ENCODE results near the gene AKAP12.
A peak's percentile ranks its signal among the peaks of the same experiment; 100 is the strongest.
"Not testable (repeated sequence)": the region's sequence is repeated elsewhere in the genome, so short reads cannot be mapped to it uniquely, and the experiment has no call there.

The AKAP12 gene

DNA sequence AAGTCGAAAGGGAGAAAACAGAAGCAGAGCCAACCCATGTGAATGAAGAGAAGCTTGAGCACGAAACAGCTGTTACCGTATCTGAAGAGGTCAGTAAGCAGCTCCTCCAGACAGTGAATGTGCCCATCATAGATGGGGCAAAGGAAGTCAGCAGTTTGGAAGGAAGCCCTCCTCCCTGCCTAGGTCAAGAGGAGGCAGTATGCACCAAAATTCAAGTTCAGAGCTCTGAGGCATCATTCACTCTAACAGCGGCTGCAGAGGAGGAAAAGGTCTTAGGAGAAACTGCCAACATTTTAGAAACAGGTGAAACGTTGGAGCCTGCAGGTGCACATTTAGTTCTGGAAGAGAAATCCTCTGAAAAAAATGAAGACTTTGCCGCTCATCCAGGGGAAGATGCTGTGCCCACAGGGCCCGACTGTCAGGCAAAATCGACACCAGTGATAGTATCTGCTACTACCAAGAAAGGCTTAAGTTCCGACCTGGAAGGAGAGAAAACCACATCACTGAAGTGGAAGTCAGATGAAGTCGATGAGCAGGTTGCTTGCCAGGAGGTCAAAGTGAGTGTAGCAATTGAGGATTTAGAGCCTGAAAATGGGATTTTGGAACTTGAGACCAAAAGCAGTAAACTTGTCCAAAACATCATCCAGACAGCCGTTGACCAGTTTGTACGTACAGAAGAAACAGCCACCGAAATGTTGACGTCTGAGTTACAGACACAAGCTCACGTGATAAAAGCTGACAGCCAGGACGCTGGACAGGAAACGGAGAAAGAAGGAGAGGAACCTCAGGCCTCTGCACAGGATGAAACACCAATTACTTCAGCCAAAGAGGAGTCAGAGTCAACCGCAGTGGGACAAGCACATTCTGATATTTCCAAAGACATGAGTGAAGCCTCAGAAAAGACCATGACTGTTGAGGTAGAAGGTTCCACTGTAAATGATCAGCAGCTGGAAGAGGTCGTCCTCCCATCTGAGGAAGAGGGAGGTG, 112.9 kb downstream of the AKAP12 start:
- no peak overlapping the region for H3K27ac ChIP-seq (ENCODE audit: low read depth in 2 of 2, low read length in 2 of 2)
- peaks cover 0 to 2% of the 10 kb centered on the region in 2 donors for H3K36me3 ChIP-seq (ENCODE audit: control insufficient read depth in 2 of 2, insufficient read depth in 2 of 2, low read length in 2 of 2)
- no peaks in the 10 kb centered on the region for H3K9me3 ChIP-seq (ENCODE audit: control insufficient read depth in 2 of 2, low read length in 2 of 2)
- H3K27me3 ChIP-seq (ENCODE audit: control insufficient read depth in 2 of 2, insufficient read depth in 2 of 2, low read length in 2 of 2), result no peaks in the 10 kb centered on the region
- peaks cover 0 to 2% of the 10 kb centered on the region in 2 donors for H3K4me1 ChIP-seq (ENCODE audit: control insufficient read depth in 2 of 2, insufficient read depth in 2 of 2, low read length in 2 of 2)
- peak overlapping the region in 1 of 2 donors; percentile 10 for H3K9ac ChIP-seq (ENCODE audit: low read depth in 1 of 2, low read length in 2 of 2)
- H3K4me3 ChIP-seq (ENCODE audit: low read length in 2 of 2), result no peak overlapping the region

DNA sequence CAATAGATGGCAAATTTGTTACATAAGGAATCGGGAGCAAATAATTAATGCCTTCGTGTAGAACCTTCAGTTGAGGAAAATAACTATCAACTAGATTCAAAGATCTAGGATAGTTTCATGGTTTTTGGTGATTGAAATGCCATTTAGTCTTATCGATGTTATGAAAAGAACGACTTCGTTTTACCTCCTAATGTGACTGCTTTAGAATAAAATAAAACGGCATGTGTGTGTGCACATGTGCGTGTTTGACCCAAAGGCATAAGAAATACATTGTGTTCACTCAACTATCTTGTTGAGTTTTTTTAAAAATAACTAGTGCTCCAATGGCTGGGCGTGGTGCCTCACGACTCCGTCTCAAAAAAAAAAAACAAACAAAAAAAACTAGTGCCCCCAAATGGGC, 114.0 kb downstream of the AKAP12 start:
- no peaks in the 10 kb centered on the region for H3K27me3 ChIP-seq (ENCODE audit: control insufficient read depth in 2 of 2, insufficient read depth in 2 of 2, low read length in 2 of 2)
- H3K9ac ChIP-seq (ENCODE audit: low read depth in 1 of 2, low read length in 2 of 2), result no peak overlapping the region
- peaks cover 0 to 2% of the 10 kb centered on the region in 2 donors for H3K36me3 ChIP-seq (ENCODE audit: control insufficient read depth in 2 of 2, insufficient read depth in 2 of 2, low read length in 2 of 2)
- no peak overlapping the region for H3K27ac ChIP-seq (ENCODE audit: low read depth in 2 of 2, low read length in 2 of 2)
- H3K4me1 ChIP-seq (ENCODE audit: control insufficient read depth in 2 of 2, insufficient read depth in 2 of 2, low read length in 2 of 2), result peaks cover 0 to 2% of the 10 kb centered on the region in 2 donors
- no peak overlapping the region for H3K4me3 ChIP-seq (ENCODE audit: low read length in 2 of 2)
- H3K9me3 ChIP-seq (ENCODE audit: control insufficient read depth in 2 of 2, low read length in 2 of 2), result no peaks in the 10 kb centered on the region

DNA sequence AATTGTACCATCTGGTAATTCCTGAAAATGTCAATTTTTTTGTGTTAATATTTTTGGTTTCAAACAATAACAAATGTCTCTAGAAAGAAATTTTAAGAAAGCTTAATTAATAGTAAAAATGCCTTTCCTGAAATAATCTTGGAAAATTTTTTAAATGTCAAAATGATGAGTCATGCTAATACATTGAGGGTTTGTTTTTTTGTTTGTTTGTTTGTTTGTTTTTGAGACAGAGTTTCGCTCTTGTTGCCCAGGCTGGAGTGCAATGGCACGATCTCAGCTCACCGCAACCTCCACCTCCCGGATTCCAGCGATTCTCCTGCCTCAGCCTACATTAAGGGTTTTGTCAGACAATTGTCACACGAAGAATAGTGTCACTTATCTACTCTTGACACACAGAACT, 117.2 kb downstream of the AKAP12 start:
- H3K4me1 ChIP-seq (ENCODE audit: control insufficient read depth in 2 of 2, insufficient read depth in 2 of 2, low read length in 2 of 2); H3K9me3 ChIP-seq (ENCODE audit: control insufficient read depth in 2 of 2, low read length in 2 of 2); H3K27me3 ChIP-seq (ENCODE audit: control insufficient read depth in 2 of 2, insufficient read depth in 2 of 2, low read length in 2 of 2); H3K4me3 ChIP-seq (ENCODE audit: low read length in 2 of 2); H3K9ac ChIP-seq (ENCODE audit: low read depth in 1 of 2, low read length in 2 of 2); H3K27ac ChIP-seq (ENCODE audit: low read depth in 2 of 2, low read length in 2 of 2); H3K36me3 ChIP-seq (ENCODE audit: control insufficient read depth in 2 of 2, insufficient read depth in 2 of 2, low read length in 2 of 2): not testable (repeated sequence)

DNA sequence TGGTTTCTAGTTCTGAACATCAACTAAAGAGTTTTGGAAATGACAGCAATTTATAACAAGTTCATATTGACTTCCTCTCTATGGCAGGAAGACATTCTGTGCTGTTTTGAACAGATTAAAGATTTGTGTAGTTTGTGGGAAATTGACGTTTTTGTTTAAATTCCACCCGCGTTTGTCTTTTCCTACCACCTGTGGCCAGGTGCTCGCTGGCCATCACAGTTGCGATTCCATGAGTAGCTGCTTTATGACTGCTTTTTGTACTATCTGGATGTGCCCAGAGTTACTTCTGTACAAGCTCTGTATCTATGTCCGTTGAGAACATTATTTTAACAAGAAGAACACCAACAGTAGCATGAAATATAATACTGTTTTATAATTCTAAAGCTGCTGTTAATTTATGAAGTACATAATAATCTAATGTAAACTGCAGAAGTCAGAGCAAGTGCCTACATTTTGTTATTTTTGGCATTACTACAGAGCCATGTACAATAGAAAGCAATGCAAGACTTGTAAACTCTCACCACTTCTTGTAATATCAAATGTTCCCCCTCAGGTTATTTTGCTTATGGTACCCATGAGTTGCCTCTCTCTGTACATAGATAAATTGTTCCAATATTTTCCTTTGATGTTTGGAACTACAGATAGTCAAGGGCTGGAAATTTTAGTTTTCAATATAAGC, 118.1 kb downstream of the AKAP12 start:
- Histone ChIP-seq H3K27ac (ENCODE audit: low read depth in 2 of 2, low read length in 2 of 2) (no peak overlapping the region), H3K27me3 (ENCODE audit: control insufficient read depth in 2 of 2, insufficient read depth in 2 of 2, low read length in 2 of 2) (no peaks in the 10 kb centered on the region), H3K4me3 (ENCODE audit: low read length in 2 of 2) (no peak overlapping the region), H3K4me1 (ENCODE audit: control insufficient read depth in 2 of 2, insufficient read depth in 2 of 2, low read length in 2 of 2) (no peaks in the 10 kb centered on the region), H3K9me3 (ENCODE audit: control insufficient read depth in 2 of 2, low read length in 2 of 2) (no peaks in the 10 kb centered on the region), H3K9ac (ENCODE audit: low read depth in 1 of 2, low read length in 2 of 2) (no peak overlapping the region), H3K36me3 (ENCODE audit: control insufficient read depth in 2 of 2, insufficient read depth in 2 of 2, low read length in 2 of 2) (peaks cover 9 to 10% of the 10 kb centered on the region in 2 donors)

DNA sequence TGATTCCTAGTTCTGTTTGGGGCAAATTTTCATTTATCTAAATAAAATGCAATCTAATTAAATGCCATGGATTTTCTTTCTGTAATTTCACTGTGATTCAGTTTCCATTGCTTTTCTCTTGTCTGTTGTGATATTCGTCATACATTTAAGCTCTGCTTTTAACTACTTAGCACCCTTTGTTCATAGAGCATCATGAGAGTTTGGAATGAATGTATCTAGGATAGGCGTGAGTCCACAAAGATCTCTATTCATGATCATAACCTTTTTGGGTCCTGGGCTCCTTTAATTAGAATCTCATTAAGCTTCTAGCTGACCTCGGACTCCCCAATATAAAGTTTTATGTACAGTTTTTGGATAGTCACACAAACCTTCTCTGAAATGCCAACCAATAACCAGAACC, 118.7 kb downstream of the AKAP12 start:
- H3K27ac ChIP-seq (ENCODE audit: low read depth in 2 of 2, low read length in 2 of 2), result no peak overlapping the region
- H3K4me1 ChIP-seq (ENCODE audit: control insufficient read depth in 2 of 2, insufficient read depth in 2 of 2, low read length in 2 of 2), result no peaks in the 10 kb centered on the region
- no peaks in the 10 kb centered on the region for H3K9me3 ChIP-seq (ENCODE audit: control insufficient read depth in 2 of 2, low read length in 2 of 2)
- peaks cover 9 to 10% of the 10 kb centered on the region in 2 donors for H3K36me3 ChIP-seq (ENCODE audit: control insufficient read depth in 2 of 2, insufficient read depth in 2 of 2, low read length in 2 of 2)
- no peaks in the 10 kb centered on the region for H3K27me3 ChIP-seq (ENCODE audit: control insufficient read depth in 2 of 2, insufficient read depth in 2 of 2, low read length in 2 of 2)
- H3K4me3 ChIP-seq (ENCODE audit: low read length in 2 of 2), result no peak overlapping the region
- H3K9ac ChIP-seq (ENCODE audit: low read depth in 1 of 2, low read length in 2 of 2), result no peak overlapping the region

DNA sequence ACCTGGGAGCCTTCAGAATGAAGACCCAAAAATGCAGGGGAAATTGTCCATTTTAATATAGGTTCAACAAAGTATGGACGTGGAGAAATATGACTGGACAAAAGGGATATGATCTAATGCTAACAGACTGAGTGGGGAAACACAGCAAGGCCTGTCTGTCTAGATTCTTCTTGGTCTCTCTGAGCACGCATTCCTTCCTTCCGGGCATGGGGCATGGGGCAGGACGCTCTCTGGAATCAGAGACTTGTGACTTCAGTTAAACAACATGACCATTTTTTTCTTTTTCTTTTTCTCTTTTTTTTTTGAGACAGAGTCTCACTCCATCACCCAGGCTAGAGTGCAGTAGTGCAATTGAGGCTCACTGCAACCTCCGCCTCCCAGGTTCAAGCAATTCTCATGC, 119.7 kb downstream of the AKAP12 start:
- Histone ChIP-seq H3K4me3 (ENCODE audit: low read length in 2 of 2) (no peak overlapping the region), H3K9me3 (ENCODE audit: control insufficient read depth in 2 of 2, low read length in 2 of 2) (no peaks in the 10 kb centered on the region), H3K4me1 (ENCODE audit: control insufficient read depth in 2 of 2, insufficient read depth in 2 of 2, low read length in 2 of 2) (no peaks in the 10 kb centered on the region), H3K27ac (ENCODE audit: low read depth in 2 of 2, low read length in 2 of 2) (no peak overlapping the region), H3K9ac (ENCODE audit: low read depth in 1 of 2, low read length in 2 of 2) (no peak overlapping the region), H3K27me3 (ENCODE audit: control insufficient read depth in 2 of 2, insufficient read depth in 2 of 2, low read length in 2 of 2) (no peaks in the 10 kb centered on the region), H3K36me3 (ENCODE audit: control insufficient read depth in 2 of 2, insufficient read depth in 2 of 2, low read length in 2 of 2) (peaks cover 9 to 10% of the 10 kb centered on the region in 2 donors)

DNA sequence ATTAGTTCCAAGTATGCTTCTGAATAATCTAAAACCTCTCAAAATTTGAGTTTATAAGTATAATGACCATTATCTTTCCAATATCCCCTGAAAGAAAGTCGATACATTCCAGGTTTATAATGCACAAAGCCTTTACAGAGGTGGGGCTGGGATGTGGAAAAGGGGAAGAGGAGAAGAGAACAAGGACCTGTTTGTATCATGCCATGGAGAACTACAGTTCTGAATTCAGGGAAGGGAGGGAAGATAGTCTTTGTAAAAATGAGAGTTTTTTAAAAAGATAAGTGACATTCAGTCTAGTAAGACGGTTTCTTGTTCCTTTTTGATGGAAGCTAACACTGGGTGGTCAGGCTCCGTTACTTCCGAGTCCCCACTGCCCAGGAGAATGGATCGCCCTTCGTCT, 125.5 kb downstream of the AKAP12 start:
- Histone ChIP-seq H3K27me3 (ENCODE audit: control insufficient read depth in 2 of 2, insufficient read depth in 2 of 2, low read length in 2 of 2) (no peaks in the 10 kb centered on the region), H3K4me1 (ENCODE audit: control insufficient read depth in 2 of 2, insufficient read depth in 2 of 2, low read length in 2 of 2) (no peaks in the 10 kb centered on the region), H3K27ac (ENCODE audit: low read depth in 2 of 2, low read length in 2 of 2) (no peak overlapping the region), H3K36me3 (ENCODE audit: control insufficient read depth in 2 of 2, insufficient read depth in 2 of 2, low read length in 2 of 2) (peaks cover 26 to 30% of the 10 kb centered on the region in 2 donors), H3K9ac (ENCODE audit: low read depth in 1 of 2, low read length in 2 of 2) (no peak overlapping the region), H3K9me3 (ENCODE audit: control insufficient read depth in 2 of 2, low read length in 2 of 2) (no peaks in the 10 kb centered on the region), H3K4me3 (ENCODE audit: low read length in 2 of 2) (no peak overlapping the region)

DNA sequence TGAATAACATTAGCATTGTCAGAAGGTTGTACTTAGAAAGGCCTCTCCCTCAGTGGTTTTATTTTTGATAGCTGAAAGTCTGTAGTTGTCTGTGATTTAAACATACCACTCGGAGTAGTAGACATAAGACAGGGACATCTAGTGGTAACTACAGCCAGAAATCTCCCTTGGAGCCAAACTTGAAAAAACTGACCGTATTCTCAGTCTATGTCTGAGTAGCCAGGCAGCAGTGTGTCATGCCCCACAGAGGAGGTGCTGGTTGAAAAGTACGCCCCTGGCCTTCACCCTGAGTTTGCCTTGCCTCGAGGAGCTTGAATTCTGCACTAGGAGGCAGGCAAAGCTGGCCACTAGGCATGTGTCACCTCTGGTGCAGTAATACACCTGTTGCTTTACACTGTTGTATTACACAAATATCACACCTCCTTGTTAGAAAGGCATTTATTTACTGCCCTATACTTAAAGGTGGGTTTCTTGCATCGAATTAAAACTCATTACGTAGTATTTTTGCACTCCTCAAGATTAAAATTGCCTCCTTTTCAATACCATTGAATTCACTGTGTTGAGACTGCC, 130.8 kb downstream of the AKAP12 start:
- Histone ChIP-seq H3K9me3 (ENCODE audit: control insufficient read depth in 2 of 2, low read length in 2 of 2) (no peaks in the 10 kb centered on the region), H3K36me3 (ENCODE audit: control insufficient read depth in 2 of 2, insufficient read depth in 2 of 2, low read length in 2 of 2) (peaks cover 22 to 32% of the 10 kb centered on the region in 2 donors), H3K4me1 (ENCODE audit: control insufficient read depth in 2 of 2, insufficient read depth in 2 of 2, low read length in 2 of 2) (no peaks in the 10 kb centered on the region), H3K27me3 (ENCODE audit: control insufficient read depth in 2 of 2, insufficient read depth in 2 of 2, low read length in 2 of 2) (no peaks in the 10 kb centered on the region), H3K4me3 (ENCODE audit: low read length in 2 of 2) (no peak overlapping the region), H3K27ac (ENCODE audit: low read depth in 2 of 2, low read length in 2 of 2) (no peak overlapping the region), H3K9ac (ENCODE audit: low read depth in 1 of 2, low read length in 2 of 2) (no peak overlapping the region)

DNA sequence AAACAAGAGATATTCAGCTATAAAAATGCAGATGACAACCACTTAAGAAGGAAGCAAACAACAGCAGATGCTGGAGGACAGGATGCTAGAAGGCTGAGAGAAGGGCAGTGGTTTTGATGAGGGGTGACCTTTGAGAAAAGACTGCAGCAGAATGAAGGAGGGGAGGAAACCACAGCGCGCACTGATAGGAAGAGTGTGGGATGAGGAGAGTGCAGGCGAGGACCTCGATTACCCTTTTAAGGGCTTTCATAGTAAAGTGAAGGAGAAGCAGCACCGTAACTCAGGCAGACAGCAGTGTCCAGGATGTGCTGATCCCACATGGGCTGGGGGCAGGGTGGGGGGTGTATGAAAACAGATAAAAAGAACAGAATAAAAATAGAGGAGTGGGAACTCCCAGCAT, 132.4 kb downstream of the AKAP12 start:
- Histone ChIP-seq H3K27ac (ENCODE audit: low read depth in 2 of 2, low read length in 2 of 2) (no peak overlapping the region), H3K27me3 (ENCODE audit: control insufficient read depth in 2 of 2, insufficient read depth in 2 of 2, low read length in 2 of 2) (no peaks in the 10 kb centered on the region), H3K9me3 (ENCODE audit: control insufficient read depth in 2 of 2, low read length in 2 of 2) (no peaks in the 10 kb centered on the region), H3K36me3 (ENCODE audit: control insufficient read depth in 2 of 2, insufficient read depth in 2 of 2, low read length in 2 of 2) (peaks cover 10 to 20% of the 10 kb centered on the region in 2 donors), H3K4me1 (ENCODE audit: control insufficient read depth in 2 of 2, insufficient read depth in 2 of 2, low read length in 2 of 2) (no peaks in the 10 kb centered on the region), H3K9ac (ENCODE audit: low read depth in 1 of 2, low read length in 2 of 2) (no peak overlapping the region), H3K4me3 (ENCODE audit: low read length in 2 of 2) (no peak overlapping the region)

Measured in mucosa of rectum (tissue), 2 donors.